GM23248 (cell line): ENCODE results near the gene KCNJ9. TPM values are rescaled to one million over a fixed set of nuclear protein-coding genes. Genes with fewer than 3 reads are reported as not detected.
A peak's percentile ranks its signal among the peaks of the same experiment; 100 is the strongest.

Experiments
- DNase-seq: peaks from one replicate; pipeline ENCODE4 v3.0.0-alpha.2; 2015
- H2AFZ ChIP-seq: fragments of 200-600 bp; sonication (generic); 2 replicates; pipeline ENCODE4 v1.6.1; 2016; ENCODE audit warnings: antibody characterized with exemption
- H3F3A ChIP-seq: fragments of 200-600 bp; sonication (generic); 2 replicates; pipeline ENCODE4 v1.6.1; 2016; ENCODE audit warnings: mild to moderate bottlenecking, antibody characterized with exemption, mixed run types; ENCODE audit not compliant: insufficient read depth
- H3K27ac ChIP-seq: fragments of 200-600 bp; sonication (generic); 2 replicates; pipeline ENCODE4 v1.5.1; 2016; ENCODE audit warnings: mild to moderate bottlenecking
- H3K27me3 ChIP-seq: fragments of 200-600 bp; sonication (generic); replicated peaks from 2 replicates; pipeline ENCODE4 v1.6.1; 2016; ENCODE audit warnings: mild to moderate bottlenecking; ENCODE audit not compliant: insufficient read depth
- H3K36me3 ChIP-seq: fragments of 200-600 bp; sonication (generic); 2 replicates; pipeline ENCODE4 v1.6.1; 2016; ENCODE audit warnings: low read depth, mild to moderate bottlenecking
- H3K4me1 ChIP-seq: fragments of 200-600 bp; sonication (generic); 2 replicates; pipeline ENCODE4 v1.6.1; 2016; ENCODE audit warnings: mild to moderate bottlenecking; ENCODE audit not compliant: insufficient read depth
- H3K4me2 ChIP-seq: fragments of 200-600 bp; sonication (generic); one replicate; pipeline ENCODE4 v1.6.1; 2016; ENCODE audit warnings: mild to moderate bottlenecking; ENCODE audit not compliant: unreplicated experiment
- H3K4me3 ChIP-seq: fragments of 200-600 bp; sonication (generic); 2 replicates; pipeline ENCODE4 v1.5.1; 2016; ENCODE audit warnings: mild to moderate bottlenecking
- H3K79me2 ChIP-seq: fragments of 200-600 bp; sonication (generic); 2 replicates; pipeline ENCODE4 v1.6.1; 2016; ENCODE audit warnings: mild to moderate bottlenecking; ENCODE audit not compliant: insufficient read depth
- H3K9ac ChIP-seq: fragments of 200-600 bp; sonication (generic); 2 replicates; pipeline ENCODE4 v1.6.1; 2016; ENCODE audit warnings: mild to moderate bottlenecking
- H3K9me2 ChIP-seq: fragments of 200-600 bp; sonication (generic); 2 replicates; pipeline ENCODE4 v1.6.1; 2016; ENCODE audit warnings: mixed run types, mild to moderate bottlenecking, moderate library complexity; ENCODE audit not compliant: insufficient read depth
- H3K9me3 ChIP-seq: fragments of 200-600 bp; sonication (generic); one replicate; pipeline ENCODE4 v1.6.1; 2017; ENCODE audit warnings: low read depth
- H4K20me1 ChIP-seq: fragments of 200-600 bp; sonication (generic); 2 replicates; pipeline ENCODE4 v1.6.0; 2016; ENCODE audit not compliant: insufficient read depth
- EZH2 ChIP-seq: fragments of 200-600 bp; sonication (generic); IDR thresholded peaks from 2 replicates; pipeline ENCODE4 v1.6.1; 2018; ENCODE audit warnings: antibody characterized with exemption, mild to moderate bottlenecking; ENCODE audit not compliant: insufficient read depth, poor library complexity, severe bottlenecking
- EZH2phosphoT487 ChIP-seq: fragments of 200-600 bp; sonication (generic); IDR thresholded peaks from 2 replicates; pipeline ENCODE4 v1.6.1; 2018; ENCODE audit warnings: antibody characterized with exemption, moderate library complexity, mild to moderate bottlenecking, low read depth; ENCODE audit not compliant: insufficient read depth
- WGBS, 2 experiments: methylation state at CpG; one replicate each; pipeline ENCODE4 v1.1.6; 2015 to 2017; ENCODE audit warnings: low lambda C conversion rate in 2 of 2, low coverage in 1 of 2; ENCODE audit errors: missing lambda C conversion rate in 2 of 2; 5-methylcytosine and 5-hydroxymethylcytosine counted together
- in situ Hi-C: fragments of 300-500 bp; cut with MboI; formaldehyde crosslinking; loops from 2 replicates; pipeline ENCODE4 v1.15.0; 2020
- polyA plus RNA-seq: library from polyadenylated mRNA; unstranded; fragments of >200 nt; fragmentation: Nextera tagmentation; extraction: Ambion mirVana; gene quantifications from 2 replicates; pipeline ENCODE4 v1.2.1, GENCODE V29; 2016
- total RNA-seq: library from RNA; depleted of rRNA; stranded (reverse); fragments of >200 nt; shearing (Covaris generic); gene quantifications from 2 replicates; pipeline ENCODE4 v1.2.3, GENCODE V29; 2014

KCNJ9 gene
- total and polyA plus RNA-seq, 2 experiments from 2014 or later = not detected

DNA sequence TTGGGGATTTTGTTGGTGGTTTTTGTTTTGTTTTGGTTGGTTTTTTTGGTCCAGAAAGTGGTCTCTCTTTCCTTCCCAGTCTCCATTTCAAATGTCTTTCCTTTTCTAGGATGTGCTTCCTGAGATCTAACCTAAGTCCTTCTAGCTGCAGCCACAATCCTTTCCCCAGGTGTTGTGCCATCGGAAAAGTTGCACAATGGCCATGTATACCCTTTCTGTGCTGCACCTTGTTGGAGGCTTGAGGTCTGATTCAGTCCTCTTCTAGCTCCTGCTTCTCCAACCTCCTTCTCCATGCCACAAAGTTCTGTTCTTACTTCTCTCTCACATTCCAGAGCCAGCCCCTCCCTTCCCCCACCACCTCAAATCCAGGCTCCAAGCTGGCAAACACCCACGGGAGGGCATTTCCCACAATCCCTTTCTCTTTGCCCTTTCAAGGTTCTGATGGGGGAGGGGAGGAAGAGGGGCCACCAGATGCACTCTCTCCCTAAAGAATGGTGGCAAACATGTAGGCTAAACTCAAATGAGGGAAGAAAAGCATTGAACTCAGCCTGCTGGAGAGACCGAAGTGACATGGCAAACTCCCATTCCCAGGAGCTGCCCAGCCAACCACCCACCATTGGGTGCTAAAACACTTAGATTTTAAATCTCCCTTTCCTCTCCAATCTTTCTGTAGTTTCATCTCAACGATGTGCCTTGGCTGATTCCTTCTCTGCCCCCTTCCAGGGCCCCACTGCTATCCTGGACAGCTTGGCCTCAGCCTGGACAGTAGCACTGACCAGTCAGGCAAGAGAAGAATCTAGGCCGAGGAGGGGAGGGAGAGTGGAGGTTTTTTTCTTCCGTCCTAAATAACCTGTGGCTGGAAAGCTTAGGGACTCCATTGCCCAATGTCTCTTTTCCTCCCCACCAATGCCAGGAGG is 14.3 kb upstream of the KCNJ9 start:
- Histone ChIP-seq H3K4me3 (no peak overlapping the region), H3K4me1 (no peaks in the 10 kb centered on the region), H3K36me3 (no peaks in the 10 kb centered on the region), H4K20me1 (no peaks in the 10 kb centered on the region), H3F3A (no peaks in the 10 kb centered on the region), H3K79me2 (no peaks in the 10 kb centered on the region), H3K27me3 (peaks cover 27% of the 10 kb centered on the region), H3K27ac (no peak overlapping the region), H2AFZ (no peak overlapping the region), H3K9me3 (no peaks in the 10 kb centered on the region), H3K9me2 (no peaks in the 10 kb centered on the region), H3K9ac (no peak overlapping the region), H3K4me2 (no peak overlapping the region)
- DNase-seq = no peak
- TF ChIP-seq EZH2 (no peak), EZH2phosphoT487 (no peak)
- in situ Hi-C loops = no loop called here
- 65 to 71% methylated on average over 6 of the region's 6 CpGs for WGBS, 2 experiments

DNA sequence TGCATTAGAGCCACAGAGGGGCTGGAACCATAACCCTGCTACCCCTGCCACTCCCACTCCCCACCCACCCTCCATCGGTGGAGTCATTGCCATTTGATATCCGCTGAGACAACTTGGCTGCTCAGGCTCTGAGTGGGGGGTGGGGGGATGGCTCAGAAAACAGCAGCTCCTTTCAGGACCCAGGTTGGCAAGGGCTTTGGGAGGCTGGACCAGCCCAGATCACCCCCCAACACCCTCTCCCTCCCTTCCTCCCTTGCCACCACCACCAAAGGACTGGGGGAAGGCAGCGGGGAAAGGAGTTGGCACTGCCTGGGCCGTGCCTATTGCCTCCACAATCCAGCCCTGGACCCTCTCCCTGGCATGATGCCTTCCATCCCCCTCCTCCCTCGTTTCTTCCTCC is 13.1 kb upstream of the KCNJ9 start:
- H2AFZ ChIP-seq = no peak overlapping the region
- no peaks in the 10 kb centered on the region for H3K4me1 ChIP-seq
- DNase-seq = no peak
- no peaks in the 10 kb centered on the region for H4K20me1 ChIP-seq
- H3F3A ChIP-seq = no peaks in the 10 kb centered on the region
- no peak overlapping the region for H3K9ac ChIP-seq
- no peaks in the 10 kb centered on the region for H3K79me2 ChIP-seq
- H3K4me3 ChIP-seq = no peak overlapping the region
- H3K9me3 ChIP-seq = no peaks in the 10 kb centered on the region
- H3K27ac ChIP-seq = no peak overlapping the region
- no peak overlapping the region for H3K4me2 ChIP-seq
- WGBS, 2 experiments = 43 to 64% methylated on average over 3 to 5 of the region's 5 CpGs
- H3K27me3 ChIP-seq = peaks cover 32% of the 10 kb centered on the region
- in situ Hi-C loops = no loop called here
- TF ChIP-seq EZH2phosphoT487 (no peak), EZH2 (no peak)
- H3K9me2 ChIP-seq = no peaks in the 10 kb centered on the region
- H3K36me3 ChIP-seq = no peaks in the 10 kb centered on the region

DNA sequence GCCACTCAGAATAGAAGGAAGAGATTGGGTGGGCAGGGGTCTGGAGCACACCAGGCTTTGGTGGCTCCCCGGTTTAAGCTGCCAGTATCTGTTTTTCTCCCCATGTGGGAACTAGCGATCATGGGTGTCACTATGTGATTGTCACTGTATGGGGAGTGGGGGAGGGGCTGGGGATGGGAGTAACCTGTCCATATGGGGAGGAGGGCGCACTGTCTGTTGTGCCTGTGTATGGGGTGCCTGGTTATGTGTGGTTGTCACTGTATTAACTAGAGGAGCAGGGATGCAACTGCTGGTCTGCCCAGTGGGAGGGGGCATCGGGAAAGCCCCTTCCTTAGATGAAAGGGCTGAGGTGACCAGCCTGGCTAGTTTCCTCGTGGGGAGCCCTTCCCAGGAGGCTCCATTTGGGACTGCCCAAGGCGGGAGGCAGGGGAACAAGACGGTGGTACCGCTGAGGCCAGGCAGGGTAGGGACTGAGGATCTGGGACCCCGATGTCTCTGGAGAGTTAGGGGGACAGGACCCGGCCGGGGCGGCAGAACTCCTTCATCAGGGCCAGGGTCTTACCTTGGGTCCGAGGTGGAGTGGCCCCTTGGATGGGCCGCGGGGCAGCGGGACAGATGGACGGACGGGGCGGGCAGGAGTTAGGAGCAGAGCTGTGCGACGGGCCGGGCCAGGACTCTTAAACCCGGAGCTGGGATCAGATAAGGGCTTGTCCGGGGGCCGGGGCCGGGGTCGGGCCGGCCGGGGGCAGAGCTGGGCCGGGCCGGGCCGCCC is 11.7 kb upstream of the KCNJ9 start, which contains the start of gene KCNJ10:
KCNJ10 (minus strand) TSS at position 701 of the 772 bp plus-strand sequence. CDS start 27,628 bp downstream, outside the sequence.
- peak within 1 kb of the TSS; percentile 14; the same call in 1 of the 2 replicates for H3K9ac ChIP-seq
- no peaks in the 10 kb centered on the region for H3K9me2 ChIP-seq
- peak within 1 kb of the TSS; percentile 69 for H3K4me3 ChIP-seq
- H4K20me1 ChIP-seq = no peaks in the 10 kb centered on the region
- peak; percentile 40 for DNase-seq
- H3K4me1 ChIP-seq = no peaks in the 10 kb centered on the region
- no peak within 1 kb of the TSS for H3K27ac ChIP-seq
- H3F3A ChIP-seq = no peaks in the 10 kb centered on the region
- H3K79me2 ChIP-seq = no peaks in the 10 kb centered on the region
- WGBS, 2 experiments = 10 to 17% methylated on average over 19 to 32 of the region's 32 CpGs
- H3K36me3 ChIP-seq = no peaks in the 10 kb centered on the region
- TF ChIP-seq EZH2 = peak; percentile 52
- TF ChIP-seq EZH2phosphoT487 = no peak
- peak within 1 kb of the TSS; percentile 77 for H2AFZ ChIP-seq
- no peaks in the 10 kb centered on the region for H3K9me3 ChIP-seq
- H3K27me3 ChIP-seq = peaks cover 26% of the 10 kb centered on the region
- in situ Hi-C loops = no loop called here
- peak within 1 kb of the TSS; percentile 67 for H3K4me2 ChIP-seq
